Myocyte (in vitro differentiated cells): ENCODE results near the gene ZNF317. TPM values are rescaled to one million over a fixed set of nuclear protein-coding genes. Genes with fewer than 3 reads are reported as not detected.
A peak's percentile ranks its signal among the peaks of the same experiment; 100 is the strongest.

Source experiments
- DNase-seq: peaks from one replicate; pipeline ENCODE4 v3.0.0-alpha.2; 2012; ENCODE audit warnings: low read depth
- polyA plus RNA-seq: library from polyadenylated mRNA; unstranded; fragments of >200 nt; gene quantifications from one replicate; pipeline ENCODE4 v1.2.1, GENCODE V29; 2012; ENCODE audit warnings: missing spikeins
- total RNA-seq: library from RNA; depleted of rRNA; stranded (reverse); fragments of >200 nt; gene quantifications from 2 replicates; pipeline ENCODE4 v1.2.3, GENCODE V29; 2014

ZNF317 gene
- total RNA-seq: 24.7 and 26.0 TPM in 2 replicates
- polyA plus RNA-seq: 26.2 TPM

DNA sequence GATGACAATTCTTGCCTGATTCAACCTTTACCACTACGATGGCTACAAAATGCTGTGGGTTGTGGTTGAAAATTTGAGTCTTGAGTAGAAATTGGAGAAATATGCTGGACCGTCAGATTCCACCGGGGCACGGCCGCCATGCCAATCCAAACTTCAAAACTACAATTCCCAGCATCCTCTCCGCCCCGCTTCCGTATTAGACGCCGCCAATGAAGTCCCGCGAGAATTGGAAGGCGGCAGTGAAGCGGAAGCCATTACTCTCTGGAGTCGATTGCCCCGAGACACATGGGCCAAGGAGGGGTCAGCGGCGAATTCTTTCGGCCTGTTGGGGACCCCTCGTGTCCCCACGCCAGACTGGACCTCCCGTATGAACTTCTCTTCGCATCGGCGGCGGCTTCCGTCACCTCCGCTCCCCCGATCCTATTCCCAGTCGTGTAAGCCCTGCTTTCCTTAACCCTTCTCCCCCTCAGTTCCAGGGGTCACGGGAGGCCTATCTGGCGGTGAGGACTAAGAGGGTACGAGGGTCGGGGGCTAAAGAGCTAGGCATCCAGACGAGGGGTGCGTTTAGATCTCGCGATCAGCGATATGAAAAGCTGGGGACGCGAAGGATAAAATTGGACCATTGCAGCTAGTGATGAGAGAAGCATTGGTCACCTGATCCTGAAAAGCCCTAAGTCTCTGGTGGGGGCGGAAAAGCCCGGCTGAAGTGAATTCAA lies at the start of gene ZNF317:
TSS of gene ZNF317 (plus strand) at position 239 of the 716 bp plus-strand sequence. CDS start 15,620 bp downstream, outside the sequence.
- DNase-seq: peak; percentile 97

- DNase-seq: no peak
These were observed 32.8 kb upstream of the ZNF317 start, which contains the start of gene OR7G2 for GRCh38 chr19:9107375-9107774. OR7G2 (minus strand) TSS chr19:9107475; CDS start chr19:9103243, 4,232 bp downstream.

DNA sequence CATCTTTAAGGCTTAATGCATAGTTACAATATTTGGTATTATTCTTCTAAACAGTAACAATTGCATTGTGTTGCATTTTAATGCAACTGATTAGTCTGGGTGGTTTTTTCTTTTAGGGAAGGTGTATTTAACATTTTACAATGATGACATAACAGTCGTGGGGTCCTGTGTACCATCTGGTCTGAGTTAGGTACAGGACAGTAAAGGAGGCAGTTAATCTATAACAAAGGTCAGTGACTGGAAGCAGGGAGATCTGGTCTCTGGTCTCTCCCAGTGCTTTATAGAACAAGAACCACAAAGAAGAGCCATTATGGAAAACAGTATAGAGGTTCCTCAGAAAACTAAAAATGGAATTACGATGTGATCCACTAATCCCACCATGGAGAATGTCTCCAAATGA lies 30.2 kb upstream of the ZNF317 start:
- no peak for DNase-seq

DNA sequence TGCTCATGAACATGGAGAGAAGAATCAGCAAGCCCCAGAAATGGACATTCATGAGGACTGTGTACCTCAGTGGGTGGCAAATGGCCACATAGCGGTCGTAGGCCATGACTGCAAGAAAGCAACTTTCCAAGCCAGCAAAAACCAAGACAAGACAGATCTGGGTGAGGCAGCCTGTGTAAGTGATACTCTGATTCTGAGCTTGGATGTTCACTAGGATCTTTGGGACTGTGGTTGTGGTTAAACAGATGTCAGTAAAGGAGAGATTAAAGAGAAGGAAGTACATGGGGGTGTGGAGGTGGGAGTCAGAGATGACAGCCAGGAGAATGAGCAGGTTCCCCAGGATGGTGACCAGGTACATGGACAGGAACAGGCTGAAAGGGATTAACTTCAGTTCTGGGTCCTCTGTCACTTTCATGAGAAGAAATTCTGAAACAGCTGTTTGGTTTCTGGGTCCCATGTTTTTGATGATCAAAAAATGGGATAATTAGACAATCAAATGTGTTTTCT lies 24.8 kb upstream of the ZNF317 start, which contains the start of gene OR7G1:
TSS of gene OR7G1 (minus strand) at position 457 of the 507 bp plus-strand sequence. CDS start at position 457, 0 bp downstream.
- DNase-seq: no peak

GRCh38 chr19:9116547-9116946 lies 23.6 kb upstream of the ZNF317 start:
- no peak for DNase-seq

DNA sequence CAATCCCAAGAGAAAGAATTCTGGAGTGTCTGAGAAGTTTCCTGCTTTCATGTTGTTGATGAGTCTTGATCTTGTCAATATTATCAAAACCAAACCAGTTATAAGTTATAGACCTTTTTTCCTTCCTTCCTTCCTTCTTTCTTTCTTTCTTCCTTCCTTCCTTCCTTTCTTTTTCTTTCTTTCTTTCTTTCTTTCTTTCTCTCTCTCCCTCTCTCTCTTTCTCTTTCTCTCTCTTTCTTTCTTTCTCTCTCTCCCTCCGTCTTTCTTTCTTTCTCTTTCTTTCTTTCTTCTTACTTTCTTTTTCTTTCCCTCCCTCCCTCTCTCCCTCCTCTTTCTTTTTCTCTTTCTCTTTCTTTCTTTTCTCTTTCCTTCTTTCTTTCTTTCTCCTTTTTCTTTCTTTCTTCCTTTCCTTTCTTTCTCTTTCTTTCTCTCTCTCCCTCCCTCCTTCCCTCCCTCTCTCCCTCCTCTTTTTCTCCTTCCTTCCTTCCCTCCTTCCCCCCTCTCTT lies 13.2 kb upstream of the ZNF317 start, which contains the start of gene OR7G3:
TSS of gene OR7G3 (minus strand) at position 51 of the 506 bp plus-strand sequence. CDS start at position 51, 0 bp downstream.
- DNase-seq: no peak

- no peak for DNase-seq
These were observed 12.0 kb upstream of the ZNF317 start for GRCh38 chr19:9128171-9128570.

GRCh38 chr19:9130965-9131364 lies 9.2 kb upstream of the ZNF317 start:
- no peak for DNase-seq

GRCh38 chr19:9132422-9132821 lies 7.8 kb upstream of the ZNF317 start:
- no peak for DNase-seq

- no peak for DNase-seq
These were observed 513 bp upstream of the ZNF317 start for GRCh38 chr19:9139609-9140158.

DNA sequence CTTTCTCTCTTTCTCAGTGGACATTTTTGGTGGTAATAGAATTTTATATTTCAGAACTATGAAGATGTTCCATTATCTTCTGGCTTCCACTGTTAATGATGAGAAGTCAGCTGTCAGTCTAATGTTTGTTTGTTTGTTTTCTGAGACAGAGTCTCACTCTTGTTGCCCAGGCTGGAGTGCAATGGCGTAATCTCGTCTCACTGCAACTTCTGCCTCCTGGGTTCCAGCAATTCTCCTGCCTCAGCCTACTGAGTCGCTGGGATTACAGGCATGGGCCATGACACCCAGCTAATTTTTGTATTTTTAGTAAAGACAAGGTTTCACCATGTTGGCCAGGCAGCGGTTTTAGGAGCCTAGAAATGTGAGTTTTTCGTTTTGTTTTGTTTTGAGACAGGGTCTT lies 4.7 kb downstream of the ZNF317 start:
- DNase-seq: peak; percentile 24

DNA sequence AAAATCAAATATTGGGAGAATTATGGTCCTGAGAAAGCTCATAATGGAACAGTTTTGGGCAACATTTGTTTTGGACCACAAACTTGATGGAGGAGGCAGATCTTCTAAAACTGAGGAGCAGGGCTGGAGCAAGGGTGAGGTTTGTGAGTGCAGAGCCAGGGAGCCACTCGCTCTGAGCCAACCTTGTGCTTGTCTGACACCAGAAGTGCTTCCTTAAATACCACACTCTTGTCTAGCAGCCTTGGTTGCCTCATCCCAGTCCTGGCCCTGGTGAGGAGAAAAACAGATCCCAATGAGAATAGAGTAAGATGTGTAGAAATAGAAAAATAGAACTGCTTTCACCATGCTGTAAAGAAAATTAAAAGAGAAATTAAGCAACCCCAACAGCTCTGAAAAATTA lies 6.7 kb downstream of the ZNF317 start:
- DNase-seq: no peak

DNA sequence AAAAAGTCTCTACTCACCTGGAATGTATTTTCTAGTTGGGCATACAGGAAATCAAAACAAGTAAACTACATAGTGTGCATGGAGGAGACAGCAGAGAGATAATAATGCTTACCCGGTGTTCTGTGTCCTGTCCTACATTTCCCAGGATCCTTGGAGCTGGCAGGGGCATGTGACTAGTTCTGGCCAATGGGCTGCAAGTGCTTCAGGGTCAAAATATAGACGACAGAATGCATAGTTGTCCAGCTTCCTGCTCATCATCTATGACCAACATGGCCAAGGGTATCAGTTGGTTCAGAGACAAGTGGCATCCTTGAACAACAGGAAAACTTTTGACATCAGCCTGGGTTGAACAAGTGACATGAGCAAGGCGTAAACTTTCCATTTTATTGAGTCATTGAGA lies 8.5 kb downstream of the ZNF317 start:
- DNase-seq: no peak

GRCh38 chr19:9149997-9150396 lies 9.8 kb downstream of the ZNF317 start:
- no peak for DNase-seq

GRCh38 chr19:9150650-9151049 lies 10.5 kb downstream of the ZNF317 start:
- DNase-seq: no peak

DNA sequence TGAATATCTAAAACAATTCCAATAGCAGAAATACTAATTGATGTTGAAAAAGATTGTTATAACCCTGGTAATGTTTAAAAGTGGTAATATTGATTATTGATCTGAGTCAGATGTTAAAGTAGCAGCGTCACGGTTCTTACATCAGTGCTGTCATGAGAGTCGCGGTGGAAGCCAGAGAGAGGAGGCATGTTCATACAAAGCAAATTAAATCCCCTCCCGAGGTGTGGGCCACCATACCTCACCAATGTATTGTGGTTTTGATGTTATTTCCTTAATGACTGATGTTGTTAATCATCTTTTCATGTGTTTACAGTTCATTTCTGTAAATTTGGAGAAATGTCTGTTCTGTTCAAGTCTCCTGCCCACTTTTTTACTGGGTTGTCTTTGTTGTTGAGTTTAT lies 11.2 kb downstream of the ZNF317 start:
- no peak for DNase-seq

DNA sequence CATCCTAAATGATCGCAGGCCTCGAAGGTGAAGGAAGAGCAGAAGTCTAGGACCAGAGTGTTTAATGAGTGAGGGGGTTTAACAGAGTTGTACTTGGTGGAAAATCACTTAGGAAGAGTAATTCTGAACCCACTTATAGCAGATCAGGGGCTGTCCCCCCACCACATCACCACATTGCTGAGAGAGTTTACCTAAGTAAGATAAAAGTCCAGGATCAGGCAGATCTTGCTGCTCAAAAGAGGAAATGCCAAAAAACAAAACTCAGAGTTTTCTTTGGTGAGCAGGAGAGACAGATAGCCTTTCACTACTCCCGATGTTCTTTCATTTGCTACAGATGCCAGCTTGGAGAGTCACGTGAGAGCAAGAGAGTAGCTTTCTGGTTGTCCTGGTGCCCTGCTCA lies 15.4 kb downstream of the ZNF317 start:
- DNase-seq: no peak

DNA sequence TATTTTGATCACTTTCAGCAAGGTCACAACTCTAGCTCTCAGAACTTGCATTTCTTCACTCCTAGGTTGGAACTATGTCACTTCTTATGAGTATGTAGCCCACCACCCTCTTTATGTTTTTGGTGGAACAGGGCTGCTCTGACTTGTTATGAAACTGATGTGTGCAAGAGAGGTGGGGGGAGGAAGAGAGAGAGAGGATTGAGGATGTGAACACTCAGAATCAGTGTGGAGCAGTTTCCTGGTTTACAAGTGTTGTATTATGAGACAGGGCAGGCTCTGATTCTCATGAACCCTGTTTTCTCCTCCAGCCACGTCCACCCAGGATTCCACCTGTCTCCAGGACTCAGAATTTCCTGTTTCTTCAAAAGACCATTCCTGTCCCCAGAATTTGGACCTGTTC lies 16.1 kb downstream of the ZNF317 start:
- DNase-seq: no peak

DNA sequence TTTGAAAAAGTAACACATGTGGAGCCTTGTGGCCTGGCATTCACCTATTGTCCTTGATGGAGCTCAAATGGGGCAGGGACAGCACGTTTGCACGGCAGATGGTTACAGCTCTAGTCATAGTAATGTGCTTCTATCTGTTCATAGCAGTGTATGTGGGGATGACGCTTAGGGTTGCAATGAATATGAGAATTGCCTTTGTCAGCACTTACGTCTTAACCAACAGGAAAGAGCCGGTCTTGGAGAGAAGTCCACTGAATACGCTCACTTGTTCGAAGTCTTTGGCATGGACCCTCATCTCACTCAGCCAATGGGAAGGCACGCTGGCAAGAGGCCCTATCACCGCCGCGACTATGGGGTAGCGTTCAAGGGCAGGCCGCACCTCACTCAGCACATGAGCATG lies 19.7 kb downstream of the ZNF317 start:
- DNase-seq: no peak

DNA sequence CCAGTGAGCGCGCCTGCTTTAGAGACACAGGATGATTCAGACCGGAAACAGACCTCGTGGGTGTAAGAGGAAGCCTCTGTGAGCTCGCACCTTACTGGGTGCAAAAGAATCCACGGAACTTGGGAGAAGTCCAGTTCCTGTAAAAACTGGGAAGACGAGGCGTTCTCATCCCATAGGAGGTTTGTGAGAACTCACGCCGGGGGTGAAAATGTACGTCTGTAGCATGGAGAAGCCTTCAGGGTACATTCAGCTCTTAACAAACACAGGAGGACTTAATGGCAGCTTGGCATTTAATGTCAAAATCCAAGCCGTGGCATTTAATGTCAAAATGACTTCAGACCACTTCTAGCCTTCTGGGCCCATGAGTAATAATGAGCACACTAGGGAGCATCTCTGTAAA lies 21.2 kb downstream of the ZNF317 start:
- no peak for DNase-seq

DNA sequence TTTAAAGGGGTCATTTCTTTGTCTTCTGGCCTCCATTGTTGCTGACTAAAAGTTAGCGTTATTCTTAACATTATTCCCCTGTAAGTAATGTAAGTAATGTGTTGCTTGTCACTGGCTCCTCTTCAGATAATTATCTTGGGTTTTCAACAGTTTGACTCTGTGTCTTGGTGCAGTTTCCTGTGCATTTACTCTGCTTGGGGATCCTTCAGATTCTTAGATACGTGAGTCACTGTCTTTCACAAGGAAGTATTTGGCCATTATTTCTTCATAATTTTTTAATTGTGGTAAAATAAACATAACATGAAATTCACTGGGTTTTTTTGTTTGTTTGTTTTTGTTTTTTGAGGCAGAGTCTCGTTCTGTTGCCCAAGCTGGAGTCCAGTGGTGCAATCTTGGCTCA lies 25.1 kb downstream of the ZNF317 start:
- no peak for DNase-seq

DNA sequence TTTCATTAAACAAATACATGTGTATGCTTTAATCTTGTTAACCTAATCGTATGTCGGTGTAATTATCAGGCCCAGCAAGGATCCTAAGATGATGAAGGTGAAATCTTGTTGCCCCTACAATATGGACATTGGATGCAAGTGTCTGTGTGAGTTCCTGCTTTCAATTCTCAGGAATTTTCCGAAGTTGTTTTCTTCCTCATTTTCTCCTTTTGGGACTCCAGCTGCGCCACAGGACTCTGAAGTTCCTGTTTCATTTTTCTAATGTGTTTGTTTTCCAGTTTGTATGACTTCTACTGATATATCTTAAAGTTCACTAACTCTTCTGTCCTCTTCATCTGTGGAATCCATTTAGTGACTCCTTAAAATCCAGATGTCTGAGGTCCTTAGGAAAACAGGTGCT lies 26.6 kb downstream of the ZNF317 start:
- DNase-seq: no peak
